ENCODE results near the gene BRME1.
"Not testable (repeated sequence)": the region's sequence is repeated elsewhere in the genome, so short reads cannot be mapped to it uniquely, and the experiment has no call there.

Gene BRME1

GRCh38 chr19:13926010-13926409 lies 20.1 kb upstream of the BRME1 start:
- DNase-seq: no peak

- DNase-seq: no peak
Measured at GRCh38 chr19:13923194-13923987, 17.5 kb upstream of the BRME1 start.

- not testable (repeated sequence) for DNase-seq
Measured at GRCh38 chr19:13922118-13922517, 16.2 kb upstream of the BRME1 start.

DNA sequence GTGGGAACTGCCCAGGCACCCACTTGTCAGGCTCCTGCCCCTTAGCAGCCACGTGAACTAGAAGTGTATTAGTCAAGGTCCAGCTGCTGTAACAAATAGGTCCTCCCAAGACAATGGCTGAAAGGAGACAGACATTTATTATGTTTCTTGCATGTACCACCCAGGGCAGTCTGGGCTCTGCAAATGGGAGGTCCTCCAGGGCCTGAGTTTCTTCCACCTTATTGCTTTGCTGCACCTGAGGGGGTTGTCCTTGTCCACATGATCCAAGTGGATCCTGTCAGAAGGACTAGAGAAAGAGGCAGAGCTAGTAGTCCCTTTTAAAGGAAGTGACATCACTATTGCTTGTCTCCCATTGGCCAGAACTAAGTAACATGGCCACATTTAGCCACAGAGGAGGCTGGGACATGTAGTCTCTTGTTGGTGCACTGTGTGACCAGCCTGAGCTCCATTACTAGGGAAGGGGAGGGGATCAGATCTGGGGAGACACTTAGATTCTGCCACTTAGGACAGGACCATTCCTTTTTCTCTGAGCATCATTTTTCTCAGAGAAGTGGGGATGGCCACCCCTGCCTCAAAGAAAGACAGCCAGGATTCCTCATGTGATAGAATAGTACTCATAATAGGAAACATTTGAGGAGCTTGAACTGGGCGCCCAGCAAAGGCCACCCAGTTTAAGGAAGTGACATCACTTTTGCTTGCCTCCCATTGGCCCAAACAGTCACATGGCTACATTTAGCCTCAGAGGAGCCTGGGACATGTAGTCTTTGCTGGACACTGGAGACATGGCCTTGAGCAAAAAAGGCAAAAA lies 15.2 kb upstream of the BRME1 start:
- DNase-seq: peak; percentile 64

- no peak for DNase-seq
Measured at GRCh38 chr19:13920524-13920923, 14.6 kb upstream of the BRME1 start.

DNA sequence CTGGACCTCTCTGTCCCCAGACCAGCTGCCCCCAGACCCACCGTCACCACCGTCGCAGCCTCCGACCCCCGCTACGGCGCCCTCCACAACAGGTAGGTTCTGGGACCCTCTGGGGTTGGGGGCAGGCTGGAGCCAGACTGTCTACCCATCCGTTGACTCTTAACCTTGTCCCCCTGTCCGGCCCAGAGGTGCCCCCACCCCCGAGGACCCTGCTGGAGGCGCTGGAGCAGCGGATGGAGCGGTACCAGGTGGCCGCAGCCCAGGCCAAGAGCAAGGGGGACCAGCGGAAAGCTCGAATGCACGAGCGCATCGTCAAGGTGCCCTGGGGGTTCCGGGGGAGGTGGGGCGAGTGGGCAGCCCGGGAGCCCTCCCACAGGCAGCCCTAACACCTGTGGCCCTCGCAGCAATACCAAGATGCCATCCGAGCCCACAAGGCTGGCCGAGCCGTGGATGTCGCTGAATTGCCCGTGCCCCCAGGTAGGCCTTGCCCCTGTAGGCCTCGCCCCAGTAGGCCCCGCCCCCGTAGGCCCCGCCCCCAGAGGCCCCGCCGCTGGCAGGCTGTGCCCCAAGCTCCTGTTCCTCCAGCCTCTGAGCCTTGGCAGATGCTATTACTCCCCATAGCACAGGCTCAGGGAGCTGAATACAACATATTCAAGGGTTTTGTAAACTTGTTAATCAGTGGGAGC lies 13.0 kb upstream of the BRME1 start:
- no peak for DNase-seq

GRCh38 chr19:13917888-13918406 lies 12.0 kb upstream of the BRME1 start:
- DNase-seq: no peak

GRCh38 chr19:13914777-13915176 lies 8.9 kb upstream of the BRME1 start:
- DNase-seq: no peak

DNA sequence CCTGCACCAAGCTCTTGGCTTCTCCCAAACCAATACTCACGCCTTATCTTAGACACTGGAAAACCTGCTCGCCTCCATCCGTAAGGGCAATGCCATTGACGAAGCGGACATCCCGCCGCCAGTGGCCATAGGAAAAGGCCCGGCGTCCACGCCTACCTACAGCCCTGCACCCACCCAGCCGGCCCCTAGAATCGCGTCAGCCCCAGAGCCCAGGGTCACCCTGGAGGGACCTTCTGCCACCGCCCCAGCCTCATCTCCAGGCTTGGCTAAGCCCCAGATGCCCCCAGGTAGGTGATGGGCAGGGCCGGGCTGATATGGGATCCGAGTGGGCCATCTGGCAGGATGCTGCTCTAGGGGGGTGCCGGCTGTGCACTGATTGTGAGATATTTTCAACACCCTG lies 7.4 kb upstream of the BRME1 start:
- DNase-seq: no peak

DNA sequence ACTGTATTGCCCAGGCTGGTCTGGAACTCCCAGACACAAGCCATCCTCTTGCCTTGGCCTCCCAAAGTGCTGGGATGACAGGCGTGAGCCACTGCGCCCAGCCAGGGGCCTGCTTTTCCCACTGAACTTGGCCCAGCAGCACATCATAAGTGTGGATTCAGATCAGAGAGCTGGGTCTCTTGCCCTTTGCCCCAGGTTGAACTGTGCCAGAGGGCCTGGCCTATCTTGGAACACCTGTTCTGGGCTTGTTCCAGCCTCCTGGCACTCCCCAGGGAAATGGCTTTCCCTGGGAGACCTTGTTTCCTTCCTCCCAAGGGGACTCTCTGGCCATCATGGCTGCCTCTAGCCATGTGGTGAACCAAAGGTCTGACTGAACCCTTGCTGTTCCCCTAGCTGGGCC lies 3.5 kb upstream of the BRME1 start:
- no peak for DNase-seq

GRCh38 chr19:13908674-13909073 lies 2.8 kb upstream of the BRME1 start:
- DNase-seq: no peak

- no peak for DNase-seq
Measured at GRCh38 chr19:13906910-13907309, 993 bp upstream of the BRME1 start.

- DNase-seq: no peak
Measured at GRCh38 chr19:13906521-13906904, 596 bp upstream of the BRME1 start.

- peak; percentile 17 for DNase-seq
Measured at GRCh38 chr19:13902993-13903555, 2.8 kb downstream of the BRME1 start.

GRCh38 chr19:13899912-13900584 lies 5.9 kb downstream of the BRME1 start:
- no peak for DNase-seq

DNA sequence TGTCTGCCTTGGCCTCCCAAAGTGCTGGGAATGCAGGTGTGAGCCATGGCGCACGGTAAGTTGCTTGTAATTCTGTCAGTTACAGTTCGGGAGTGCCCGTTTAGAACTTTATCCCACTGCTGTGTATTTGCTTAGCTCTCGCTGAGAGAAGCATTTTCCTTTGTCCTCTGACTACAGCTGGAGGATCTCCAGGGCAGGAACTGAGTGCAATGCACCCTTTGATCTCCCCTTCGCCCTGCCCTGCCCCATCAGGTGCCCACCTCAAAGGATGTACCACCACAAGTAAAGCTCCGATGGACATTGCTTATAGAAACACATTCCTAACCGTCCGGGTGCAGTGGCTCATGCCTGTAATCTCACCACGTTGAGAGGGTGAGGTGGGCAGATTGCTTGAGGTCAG lies 6.5 kb downstream of the BRME1 start:
- no peak for DNase-seq

GRCh38 chr19:13896227-13896626 lies 9.7 kb downstream of the BRME1 start:
- DNase-seq: no peak

DNA sequence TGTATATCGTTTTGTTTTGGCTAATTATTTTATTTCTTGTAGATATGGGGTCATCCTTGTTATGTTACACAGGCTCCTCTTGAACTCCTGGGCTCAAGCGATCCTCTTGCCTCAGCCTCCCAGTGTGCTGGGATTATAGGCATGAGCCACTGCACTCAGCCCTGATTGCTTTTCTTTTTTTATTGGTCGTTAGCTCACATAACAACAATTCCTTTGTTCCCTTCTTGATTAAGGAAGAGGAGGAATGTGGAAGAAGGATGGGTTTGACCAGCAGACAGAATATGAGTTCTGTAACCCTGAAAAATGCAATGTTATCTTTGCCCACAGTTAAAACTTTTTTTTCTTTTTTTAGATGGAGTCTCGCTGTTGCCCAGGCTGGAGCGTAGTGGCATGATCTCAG lies 11.4 kb downstream of the BRME1 start:
- no peak for DNase-seq

DNA sequence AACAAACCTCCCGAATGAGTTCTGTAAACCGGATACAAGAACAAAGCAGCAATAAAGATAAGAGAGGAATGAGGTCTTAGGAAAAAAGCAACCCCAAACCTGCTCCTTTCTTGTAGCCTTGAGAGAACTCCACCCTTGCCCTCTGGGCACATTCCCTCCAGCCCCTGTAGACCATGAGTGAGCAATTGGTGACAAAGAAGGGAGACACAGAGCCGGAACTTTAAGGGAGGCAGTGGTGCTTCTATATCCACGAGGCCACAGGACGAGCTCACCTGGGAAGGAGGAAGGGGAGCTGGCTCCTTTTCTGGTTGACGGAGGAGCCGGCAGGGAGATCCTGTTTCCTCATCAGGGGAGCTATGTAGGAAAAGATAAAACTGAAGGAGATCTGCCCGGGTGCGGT lies 13.0 kb downstream of the BRME1 start:
- DNase-seq: no peak

GRCh38 chr19:13890136-13890535 lies 15.8 kb downstream of the BRME1 start:
- DNase-seq: no peak

GRCh38 chr19:13888281-13888680 lies 17.6 kb downstream of the BRME1 start:
- DNase-seq: no peak

- DNase-seq: no peak
Measured at GRCh38 chr19:13887517-13887916, 18.4 kb downstream of the BRME1 start.

GRCh38 chr19:13887018-13887436 lies 18.9 kb downstream of the BRME1 start:
- no peak for DNase-seq

All from fibroblast of skin of right biceps (primary cell).